Neural cell (in vitro differentiated cells): Measurements from ENCODE around the gene COX6B2.

Source experiments
- EZH2 ChIP-seq: fragments of 200-600, 300-800 bp; shearing (Covaris generic), sonication (generic); IDR thresholded peaks from 2 replicates; pipeline ENCODE4 v1.6.1; 2014; ENCODE audit warnings: antibody characterized with exemption, low read length, borderline replicate concordance, mild to moderate bottlenecking; ENCODE audit not compliant: insufficient read depth, poor library complexity, severe bottlenecking
- MXI1 ChIP-seq: fragments of 450-650 bp; conservative IDR thresholded peaks from 2 replicates; pipeline ENCODE4 v1.6.1; 2014; ENCODE audit warnings: antibody characterized with exemption, mild to moderate bottlenecking; ENCODE audit not compliant: poor library complexity, severe bottlenecking
- POLR2AphosphoS5 ChIP-seq: IDR thresholded peaks from 2 replicates; pipeline ENCODE4 v1.6.1; 2012
- TF ChIP-seq, protein P1 (sequence below): fragments of 450-650 bp; IDR thresholded peaks from 2 replicates; pipeline ENCODE4 v1.5.1; 2014; ENCODE audit warnings: antibody characterized with exemption, mild to moderate bottlenecking, moderate library complexity; ENCODE audit not compliant: poor library complexity, severe bottlenecking

DNA sequence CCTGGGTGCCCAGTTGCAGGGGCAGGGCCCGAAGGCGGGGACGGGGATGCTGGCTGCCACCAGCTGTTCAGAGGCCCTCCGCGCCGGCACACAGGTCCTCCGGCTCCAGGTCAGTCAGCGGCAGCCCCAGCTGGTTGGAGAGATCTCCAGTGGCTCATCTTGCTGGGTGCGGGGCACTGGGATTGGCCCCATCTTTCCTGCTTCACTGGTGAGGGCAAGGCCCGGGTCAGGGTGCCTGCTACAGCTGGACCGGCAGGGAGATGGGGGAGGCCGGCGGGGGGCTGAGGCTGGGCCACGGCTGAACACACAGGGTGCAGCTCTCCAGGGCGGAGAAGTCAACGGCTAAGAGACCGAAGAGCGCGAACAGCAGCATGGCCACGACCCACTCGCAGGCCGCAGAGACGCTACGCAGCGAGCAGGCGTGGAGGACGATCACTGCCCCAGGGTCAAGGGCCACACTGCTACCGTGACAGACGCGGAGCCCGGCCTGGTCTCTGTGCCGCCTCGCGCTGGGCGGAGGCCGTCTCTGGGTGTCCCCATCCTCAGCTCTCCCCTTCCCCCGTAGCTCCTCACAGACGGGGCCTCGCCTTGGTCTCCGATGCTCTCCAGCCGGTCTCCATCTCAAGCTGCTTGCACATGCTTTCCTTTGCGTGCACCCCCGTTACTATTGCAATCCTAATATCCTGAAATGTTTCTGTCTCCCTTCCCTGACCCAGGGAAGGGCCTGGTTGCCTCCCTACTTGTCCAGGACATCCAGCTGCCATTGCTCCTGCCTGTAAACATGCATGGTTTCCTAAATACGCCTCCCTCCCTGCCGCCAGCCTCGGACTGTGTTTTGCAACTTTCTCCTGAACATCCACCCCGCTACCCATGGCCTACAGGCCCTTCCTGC is 41.7 kb downstream of the COX6B2 start:
- TF ChIP-seq, protein P1, sequence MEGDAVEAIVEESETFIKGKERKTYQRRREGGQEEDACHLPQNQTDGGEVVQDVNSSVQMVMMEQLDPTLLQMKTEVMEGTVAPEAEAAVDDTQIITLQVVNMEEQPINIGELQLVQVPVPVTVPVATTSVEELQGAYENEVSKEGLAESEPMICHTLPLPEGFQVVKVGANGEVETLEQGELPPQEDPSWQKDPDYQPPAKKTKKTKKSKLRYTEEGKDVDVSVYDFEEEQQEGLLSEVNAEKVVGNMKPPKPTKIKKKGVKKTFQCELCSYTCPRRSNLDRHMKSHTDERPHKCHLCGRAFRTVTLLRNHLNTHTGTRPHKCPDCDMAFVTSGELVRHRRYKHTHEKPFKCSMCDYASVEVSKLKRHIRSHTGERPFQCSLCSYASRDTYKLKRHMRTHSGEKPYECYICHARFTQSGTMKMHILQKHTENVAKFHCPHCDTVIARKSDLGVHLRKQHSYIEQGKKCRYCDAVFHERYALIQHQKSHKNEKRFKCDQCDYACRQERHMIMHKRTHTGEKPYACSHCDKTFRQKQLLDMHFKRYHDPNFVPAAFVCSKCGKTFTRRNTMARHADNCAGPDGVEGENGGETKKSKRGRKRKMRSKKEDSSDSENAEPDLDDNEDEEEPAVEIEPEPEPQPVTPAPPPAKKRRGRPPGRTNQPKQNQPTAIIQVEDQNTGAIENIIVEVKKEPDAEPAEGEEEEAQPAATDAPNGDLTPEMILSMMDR, result no peak
- TF ChIP-seq EZH2, result no peak
- TF ChIP-seq POLR2AphosphoS5, result no peak
- TF ChIP-seq MXI1, result no peak
